Jurkat, Clone E6-1 (cell line): ENCODE measurements around the gene CDK14.

Source experiments
- DNase-seq: peaks from one replicate; pipeline ENCODE4 v3.0.0-alpha.2; 2011; ENCODE audit warnings: low read depth, low spot score
- H3K4me3 ChIP-seq: 2 replicates; pipeline ENCODE4 v1.5.1; 2011; ENCODE audit warnings: mild to moderate bottlenecking, low read length, control low read depth, moderate library complexity

Gene CDK14

DNA sequence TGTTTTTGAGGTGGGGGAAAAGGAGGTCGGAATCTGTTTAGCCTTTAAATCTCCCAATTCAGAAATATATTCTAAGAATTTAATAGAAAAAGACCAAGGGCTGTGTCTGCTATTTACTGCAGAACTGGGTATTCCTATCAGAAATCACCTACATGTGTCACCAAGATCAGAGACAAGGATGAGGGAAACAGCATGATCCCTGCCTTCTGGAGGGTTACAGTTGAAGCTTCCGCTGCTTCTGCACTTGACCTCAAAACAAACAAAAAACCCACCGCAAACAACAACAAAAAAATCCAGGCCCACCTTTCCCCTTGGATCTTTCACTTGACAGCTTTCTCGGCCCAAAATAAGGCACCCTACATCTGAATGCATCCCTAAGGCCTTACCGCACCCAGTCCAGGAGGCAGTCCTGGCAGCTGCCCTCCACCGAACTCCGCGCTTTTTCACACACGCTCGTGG is 750 bp upstream of the CDK14 start:
- no peak for DNase-seq
- no peak overlapping the region for H3K4me3 ChIP-seq

- no peak for DNase-seq
- H3K4me3 ChIP-seq, result no peak overlapping the region
Measured at GRCh38 chr7:90596671-90597562, 796 bp downstream of the CDK14 start.

GRCh38 chr7:90597563-90598253 is 1.6 kb downstream of the CDK14 start:
- H3K4me3 ChIP-seq, result no peak overlapping the region
- no peak for DNase-seq

- DNase-seq, result no peak
- no peak overlapping the region for H3K4me3 ChIP-seq
Measured at GRCh38 chr7:90599038-90599437, 2.9 kb downstream of the CDK14 start.

DNA sequence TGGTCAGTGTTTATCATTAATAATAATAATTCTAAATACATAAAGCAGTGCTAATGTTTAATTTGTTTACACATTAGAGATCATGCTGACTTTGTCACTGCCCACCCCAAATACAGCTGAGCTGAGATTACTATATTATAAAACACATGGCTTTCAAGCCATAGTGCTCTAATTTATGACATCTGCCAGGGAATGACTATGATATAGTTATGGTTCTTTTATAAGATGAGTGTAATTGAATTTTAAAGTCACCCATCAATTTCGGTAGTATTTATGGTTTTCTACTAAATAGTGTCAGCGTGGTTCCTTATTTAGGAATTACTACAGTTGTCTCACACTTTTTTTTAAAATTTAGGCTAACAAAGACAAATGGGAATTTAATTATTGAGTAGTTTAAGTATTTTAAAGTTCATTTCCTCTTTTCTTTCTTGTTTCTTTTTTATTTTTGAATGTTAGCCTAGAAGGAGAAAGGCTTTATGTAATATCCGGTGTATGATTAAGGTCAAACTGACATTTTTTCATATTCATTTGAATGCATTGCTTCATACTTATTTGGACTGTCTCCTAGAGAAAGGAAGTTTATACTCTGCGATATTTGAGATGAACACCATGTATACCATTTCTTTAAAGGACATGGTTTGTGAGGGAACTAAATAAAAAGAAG is 3.9 kb downstream of the CDK14 start:
- no peak overlapping the region for H3K4me3 ChIP-seq
- DNase-seq, result no peak

DNA sequence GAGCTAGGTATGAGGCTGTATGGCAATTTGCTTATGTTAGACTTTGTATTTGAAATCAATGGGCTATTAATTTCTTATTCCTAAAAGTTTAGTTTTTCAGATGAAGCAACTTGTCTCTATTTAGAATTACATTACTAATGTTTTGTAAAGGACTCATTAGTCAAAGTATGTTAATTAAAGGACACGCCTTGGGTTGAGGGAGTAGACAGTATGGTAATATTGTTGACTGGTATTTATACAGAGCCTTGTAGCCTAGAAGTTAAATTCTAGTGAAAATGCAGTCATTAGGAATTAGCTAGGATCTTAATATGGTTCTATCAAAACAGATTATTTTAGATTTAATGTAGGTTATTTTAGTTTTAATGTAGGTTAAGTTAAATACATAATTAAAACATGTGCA is 6.2 kb downstream of the CDK14 start:
- no peak for DNase-seq
- no peak overlapping the region for H3K4me3 ChIP-seq

- H3K4me3 ChIP-seq, result no peak overlapping the region
- no peak for DNase-seq
Measured at GRCh38 chr7:90603346-90603745, 7.2 kb downstream of the CDK14 start.

- DNase-seq, result no peak
- H3K4me3 ChIP-seq, result no peak overlapping the region
Measured at GRCh38 chr7:90604383-90604782, 8.3 kb downstream of the CDK14 start.

DNA sequence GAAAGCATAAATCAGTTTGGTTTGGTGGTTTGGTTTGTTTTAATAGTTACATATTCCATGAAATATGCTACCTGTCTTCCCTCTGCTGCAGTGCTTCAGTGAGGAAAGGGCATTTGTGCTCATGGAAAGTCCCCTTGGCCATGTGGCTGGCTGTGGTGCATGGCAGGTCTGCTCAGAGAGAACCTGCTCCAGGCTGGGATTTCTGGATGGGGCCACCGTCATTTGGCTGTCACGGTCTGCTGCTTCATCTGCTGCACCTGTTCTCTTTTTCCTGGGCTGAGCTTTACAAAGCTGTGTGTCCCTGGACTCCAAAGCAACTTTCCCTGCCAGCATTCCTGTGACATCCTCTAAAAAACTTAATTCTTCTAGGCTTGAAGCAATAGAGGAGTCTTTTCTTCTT is 8.9 kb downstream of the CDK14 start:
- H3K4me3 ChIP-seq, result no peak overlapping the region
- no peak for DNase-seq

DNA sequence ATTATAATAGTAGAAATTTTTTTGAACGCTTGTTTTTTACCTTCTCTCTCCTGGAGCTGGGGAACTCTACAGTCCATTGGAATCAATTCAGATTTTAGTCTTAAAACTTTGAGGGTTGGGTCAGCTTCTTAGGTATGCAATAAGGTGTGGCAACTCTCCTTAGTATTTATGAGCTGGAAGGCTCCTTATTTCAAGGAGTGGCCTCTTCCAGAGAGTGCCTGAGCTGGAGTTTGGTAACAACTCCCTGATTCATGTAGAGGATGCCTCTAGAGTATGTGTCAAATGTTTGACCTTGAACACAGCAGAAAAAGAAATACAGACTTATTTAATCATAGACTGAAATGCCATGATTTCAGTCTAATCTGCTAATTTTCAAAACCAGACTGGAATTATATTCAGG is 11.1 kb downstream of the CDK14 start:
- no peak for DNase-seq

DNA sequence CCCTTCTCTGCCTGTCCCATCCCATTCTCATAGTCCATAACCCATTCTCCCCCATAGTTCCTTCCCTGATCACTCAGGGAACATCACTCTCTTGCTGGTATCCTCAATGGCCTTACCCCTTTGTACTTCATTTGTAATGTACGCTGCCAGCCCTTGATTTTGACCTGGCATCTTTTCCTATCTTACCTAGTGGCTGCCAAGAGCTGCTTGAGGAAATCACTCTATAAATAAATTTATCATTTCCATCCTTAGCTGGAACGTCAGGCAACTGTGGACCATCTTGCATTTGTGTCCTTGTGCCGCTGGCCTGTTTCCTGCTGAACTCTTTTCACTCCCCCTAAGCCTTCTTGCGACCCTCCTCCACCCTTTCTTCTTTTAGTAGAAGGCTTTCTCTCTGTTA is 14.0 kb downstream of the CDK14 start:
- no peak for DNase-seq
- H3K4me3 ChIP-seq, result no peak overlapping the region

More for the DNA sequence above, 11.1 kb downstream of the CDK14 start:
- no peak overlapping the region for H3K4me3 ChIP-seq

DNA sequence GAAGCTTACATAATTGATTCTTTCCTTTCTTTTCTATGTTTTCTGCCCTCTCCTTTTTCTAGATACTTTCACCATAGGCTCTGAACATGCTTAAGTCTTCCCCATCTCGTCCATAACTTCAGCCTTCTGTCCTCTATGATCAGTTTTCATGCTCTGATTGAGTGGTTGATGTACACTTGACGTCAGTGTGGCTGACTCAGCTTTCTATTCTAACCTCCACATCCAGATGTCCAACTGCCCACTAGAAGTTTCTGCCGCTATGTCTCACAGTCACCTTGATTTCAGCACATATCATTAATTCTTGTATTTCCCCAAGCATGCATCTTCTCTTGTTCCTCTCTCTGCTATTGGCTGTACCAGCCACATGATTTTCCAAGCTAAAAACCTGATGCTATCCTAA is 15.0 kb downstream of the CDK14 start:
- no peak for DNase-seq
- H3K4me3 ChIP-seq, result no peak overlapping the region

GRCh38 chr7:90613088-90613498 is 17.0 kb downstream of the CDK14 start:
- no peak for DNase-seq

GRCh38 chr7:90617442-90617841 is 21.3 kb downstream of the CDK14 start:
- DNase-seq, result no peak
- no peak overlapping the region for H3K4me3 ChIP-seq

More at GRCh38 chr7:90613088-90613498, 17.0 kb downstream of the CDK14 start:
- no peak overlapping the region for H3K4me3 ChIP-seq

GRCh38 chr7:90618876-90619275 is 22.8 kb downstream of the CDK14 start:
- DNase-seq, result no peak
- H3K4me3 ChIP-seq, result no peak overlapping the region

- H3K4me3 ChIP-seq, result no peak overlapping the region
- DNase-seq, result no peak
Measured at GRCh38 chr7:90621125-90621746, 25.1 kb downstream of the CDK14 start.

DNA sequence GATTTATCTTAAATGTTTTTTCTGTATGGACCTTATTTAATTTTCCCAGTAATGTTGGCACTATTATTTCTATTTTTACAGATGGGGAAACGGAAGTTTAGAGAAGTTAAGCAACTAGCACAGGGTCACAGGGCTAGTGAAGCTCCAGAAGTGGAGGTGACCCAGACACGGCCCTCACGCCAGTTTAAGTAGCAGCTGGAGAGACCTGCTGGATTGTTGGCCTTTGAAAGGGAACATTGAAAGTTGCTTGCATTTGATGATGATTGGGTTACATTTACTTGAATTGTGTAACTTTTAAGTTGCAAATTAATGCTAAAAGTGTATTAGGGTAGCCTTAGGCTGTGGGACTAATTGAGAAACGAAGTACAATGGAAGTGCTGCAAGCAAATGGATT is 25.6 kb downstream of the CDK14 start:
- H3K4me3 ChIP-seq, result no peak overlapping the region
- DNase-seq, result no peak

DNA sequence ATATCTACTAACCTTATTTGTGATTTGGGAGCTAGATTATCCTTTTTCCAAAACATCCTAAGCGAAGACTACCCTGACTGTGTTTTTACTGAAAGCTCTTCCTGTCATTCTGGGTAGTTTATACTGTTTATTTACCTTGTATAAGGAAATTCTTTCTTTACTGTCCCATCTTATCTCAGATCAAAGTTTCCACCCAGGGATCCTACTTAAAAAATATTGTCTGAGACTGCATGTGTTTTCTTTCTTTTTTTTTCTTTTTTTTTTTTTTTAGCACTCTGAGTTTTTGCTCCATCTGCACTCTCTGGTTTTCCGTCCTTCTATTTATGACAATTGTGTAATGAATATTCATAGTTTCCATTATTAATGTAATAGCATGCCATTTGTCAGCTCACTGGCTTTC is 26.5 kb downstream of the CDK14 start:
- no peak for DNase-seq
- no peak overlapping the region for H3K4me3 ChIP-seq

DNA sequence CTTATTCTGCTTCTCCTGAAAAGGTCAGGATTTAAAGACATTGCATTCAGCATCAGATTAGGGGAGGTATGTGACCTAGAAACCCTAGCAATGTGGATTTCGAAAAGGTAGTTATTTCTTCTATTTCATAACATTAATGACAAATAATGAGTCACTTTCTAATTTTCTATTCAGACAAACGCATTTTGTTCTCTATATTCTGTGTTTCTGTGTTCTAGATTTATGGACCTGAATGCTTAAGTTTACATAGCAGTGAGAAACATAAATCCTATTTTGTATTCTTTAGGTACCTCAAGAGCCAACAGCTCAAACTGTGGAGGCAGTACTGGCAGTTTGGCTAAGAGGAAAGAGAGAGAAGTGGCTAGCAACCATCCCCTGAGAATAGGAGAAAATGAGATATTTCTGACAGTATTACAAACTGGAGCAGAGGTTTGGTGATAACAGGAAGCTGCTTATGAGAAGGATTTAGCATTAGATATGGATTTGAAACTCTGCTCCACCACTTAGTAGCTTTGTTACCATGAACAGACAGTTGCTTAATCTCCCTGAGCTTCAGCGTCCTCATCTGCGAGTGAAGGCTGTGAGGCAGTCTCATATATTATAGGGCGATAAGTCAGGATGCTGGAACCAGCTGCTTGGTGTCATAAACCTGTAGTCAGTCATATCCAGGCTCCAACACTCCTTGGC is 28.2 kb downstream of the CDK14 start:
- no peak overlapping the region for H3K4me3 ChIP-seq
- no peak for DNase-seq
